ENCODE results near the gene TOP3B. TPM values are rescaled to one million over a fixed set of nuclear protein-coding genes. Genes with fewer than 3 reads are reported as not detected.

The TOP3B gene
- polyA plus RNA-seq, 1 donor from 2014 or later, result 33.7 TPM

- no peaks in the 10 kb centered on the region for H3K79me2 ChIP-seq (replicated peaks; ENCODE audit: insufficient read depth, low read length)
- H3K36me3 ChIP-seq (ENCODE audit: insufficient read depth, low read length), result no peaks in the 10 kb centered on the region
- H3K4me3 ChIP-seq (ENCODE audit: low read length), result no peak overlapping the region
- no peaks in the 10 kb centered on the region for H3K9me2 ChIP-seq (ENCODE audit: insufficient read depth, low read length)
- H2AFZ ChIP-seq (ENCODE audit: low read depth, low read length), result no peak overlapping the region
- H3K27ac ChIP-seq (ENCODE audit: low read length), result no peak overlapping the region
- TF ChIP-seq TAF1 (IDR thresholded peaks at IDR 0.05; ENCODE audit: low read depth), result no peak
- TF ChIP-seq POLR2AphosphoS5 (IDR thresholded peaks at IDR 0.05), result no peak
- no peak for TF ChIP-seq EZH2 (IDR thresholded peaks at IDR 0.05; ENCODE audit: borderline replicate concordance, insufficient read depth, low read length, poor library complexity, severe bottlenecking)
- TF ChIP-seq EP300 (conservative IDR thresholded peaks at IDR 0.05; ENCODE audit: poor library complexity, severe bottlenecking), result no peak
- no peak for TF ChIP-seq REST (IDR thresholded peaks at IDR 0.05; ENCODE audit: borderline replicate concordance)
- no peak for TF ChIP-seq SMC3 (conservative IDR thresholded peaks at IDR 0.05; ENCODE audit: poor library complexity)
- no peak overlapping the region for H3K9ac ChIP-seq (ENCODE audit: low read length)
- no peak overlapping the region for H3K4me2 ChIP-seq (ENCODE audit: low read length)
- no peaks in the 10 kb centered on the region for H3K9me3 ChIP-seq (ENCODE audit: low read length)
- no peaks in the 10 kb centered on the region for H3K27me3 ChIP-seq (ENCODE audit: insufficient read depth, low read depth, low read length)
- H3F3A ChIP-seq (ENCODE audit: insufficient read depth, low read length, poor library complexity, severe bottlenecking), result no peaks in the 10 kb centered on the region
- no peaks in the 10 kb centered on the region for H4K20me1 ChIP-seq (ENCODE audit: insufficient read depth)
These were observed 38.8 kb downstream of the TOP3B start for GRCh38 chr22:21943571-21944448.

- Histone ChIP-seq H2AFZ (ENCODE audit: low read depth, low read length) (no peak overlapping the region), H4K20me1 (ENCODE audit: insufficient read depth) (no peaks in the 10 kb centered on the region), H3K9me3 (ENCODE audit: low read length) (no peaks in the 10 kb centered on the region), H3K4me2 (ENCODE audit: low read length) (no peak overlapping the region), H3K27me3 (ENCODE audit: insufficient read depth, low read depth, low read length) (no peaks in the 10 kb centered on the region), H3K9ac (ENCODE audit: low read length) (no peak overlapping the region), H3K4me3 (ENCODE audit: low read length) (no peak overlapping the region), H3K79me2 (replicated peaks; ENCODE audit: insufficient read depth, low read length) (no peaks in the 10 kb centered on the region), H3K9me2 (ENCODE audit: insufficient read depth, low read length) (no peaks in the 10 kb centered on the region), H3K27ac (ENCODE audit: low read length) (no peak overlapping the region), H3F3A (ENCODE audit: insufficient read depth, low read length, poor library complexity, severe bottlenecking) (no peaks in the 10 kb centered on the region), H3K36me3 (ENCODE audit: insufficient read depth, low read length) (no peaks in the 10 kb centered on the region)
- TF ChIP-seq SMC3 (conservative IDR thresholded peaks at IDR 0.05; ENCODE audit: poor library complexity) (no peak), EP300 (conservative IDR thresholded peaks at IDR 0.05; ENCODE audit: poor library complexity, severe bottlenecking) (no peak), TAF1 (IDR thresholded peaks at IDR 0.05; ENCODE audit: low read depth) (no peak), CTCF (IDR thresholded peaks at IDR 0.05; ENCODE audit: poor library complexity, severe bottlenecking) (no peak), REST (IDR thresholded peaks at IDR 0.05; ENCODE audit: borderline replicate concordance) (no peak), EZH2 (IDR thresholded peaks at IDR 0.05; ENCODE audit: borderline replicate concordance, insufficient read depth, low read length, poor library complexity, severe bottlenecking) (no peak), MXI1 (conservative IDR thresholded peaks at IDR 0.05; ENCODE audit: poor library complexity, severe bottlenecking) (no peak), POLR2AphosphoS5 (IDR thresholded peaks at IDR 0.05) (no peak), RAD21 (conservative IDR thresholded peaks at IDR 0.05) (no peak)
These were observed 39.9 kb downstream of the TOP3B start for GRCh38 chr22:21942407-21943343.

Measured in neural cell (in vitro differentiated cells).